NCI-H1694 (cell line): ENCODE results near the gene UGT1A9.

Source experiments
- DNase-seq: peaks from one replicate; lab custom pipeline; 2025; lab: John Stamatoyannopoulos, UW

The UGT1A9 gene

GRCh38 chr2:233817361-233817911, 145.7 kb downstream of the UGT1A9 start:
- DNase-seq = no peak

GRCh38 chr2:233817995-233818638, 146.4 kb downstream of the UGT1A9 start:
- DNase-seq = no peak

- no peak for DNase-seq
These were observed 147.2 kb downstream of the UGT1A9 start for GRCh38 chr2:233818639-233819621.

- no peak for DNase-seq
These were observed 148.4 kb downstream of the UGT1A9 start for GRCh38 chr2:233819884-233820773.

GRCh38 chr2:233820774-233821105, 149.0 kb downstream of the UGT1A9 start:
- DNase-seq = no peak

- DNase-seq = no peak
These were observed 149.5 kb downstream of the UGT1A9 start for GRCh38 chr2:233821196-233821595.

- DNase-seq = no peak
These were observed 150.0 kb downstream of the UGT1A9 start for GRCh38 chr2:233821709-233822100.

- no peak for DNase-seq
These were observed 150.5 kb downstream of the UGT1A9 start for GRCh38 chr2:233822101-233822771.
